ENCODE measurements around the gene HIVEP1. TPM values are rescaled to one million over a fixed set of nuclear protein-coding genes. Genes with fewer than 3 reads are reported as not detected.
"Not testable (repeated sequence)": the region's sequence is repeated elsewhere in the genome, so short reads cannot be mapped to it uniquely, and the experiment has no call there.

The HIVEP1 gene
- total RNA-seq, 1 donor: 21.8 TPM

- DNase-seq (ENCODE audit: low read depth): no peak
- H3K4me3 ChIP-seq (ENCODE audit: low read depth, low read length): no peak overlapping the region
- TF ChIP-seq CTCF (IDR thresholded peaks at IDR 0.05; ENCODE audit: insufficient read depth, low read length): no peak
Measured at GRCh38 chr6:12173661-12174060, 161.5 kb downstream of the HIVEP1 start.

GRCh38 chr6:12174878-12175277 is 162.8 kb downstream of the HIVEP1 start:
- TF ChIP-seq CTCF (IDR thresholded peaks at IDR 0.05; ENCODE audit: insufficient read depth, low read length): no peak
- no peak overlapping the region for H3K4me3 ChIP-seq (ENCODE audit: low read depth, low read length)
- peak; percentile 22 for DNase-seq (ENCODE audit: low read depth)

- no peak overlapping the region for H3K4me3 ChIP-seq (ENCODE audit: low read depth, low read length)
- no peak for TF ChIP-seq CTCF (IDR thresholded peaks at IDR 0.05; ENCODE audit: insufficient read depth, low read length)
- DNase-seq (ENCODE audit: low read depth): no peak
Measured at GRCh38 chr6:12175626-12176025, 163.5 kb downstream of the HIVEP1 start.

GRCh38 chr6:12176782-12177181 is 164.7 kb downstream of the HIVEP1 start:
- not testable (repeated sequence) for DNase-seq (ENCODE audit: low read depth); H3K4me3 ChIP-seq (ENCODE audit: low read depth, low read length)

- DNase-seq (ENCODE audit: low read depth): no peak
- no peak for TF ChIP-seq CTCF (IDR thresholded peaks at IDR 0.05; ENCODE audit: insufficient read depth, low read length)
- H3K4me3 ChIP-seq (ENCODE audit: low read depth, low read length): no peak overlapping the region
Measured at GRCh38 chr6:12178521-12178920, 166.4 kb downstream of the HIVEP1 start.

- no peak for DNase-seq (ENCODE audit: low read depth)
- no peak overlapping the region for H3K4me3 ChIP-seq (ENCODE audit: low read depth, low read length)
- TF ChIP-seq CTCF (IDR thresholded peaks at IDR 0.05; ENCODE audit: insufficient read depth, low read length): no peak
Measured at GRCh38 chr6:12181481-12181880, 169.4 kb downstream of the HIVEP1 start.

- H3K4me3 ChIP-seq (ENCODE audit: low read depth, low read length): no peak overlapping the region
- no peak for TF ChIP-seq CTCF (IDR thresholded peaks at IDR 0.05; ENCODE audit: insufficient read depth, low read length)
- DNase-seq (ENCODE audit: low read depth): no peak
Measured at GRCh38 chr6:12182676-12183075, 170.6 kb downstream of the HIVEP1 start.
